UCSD-AML1 (cell line): ENCODE data around the gene CD69.
"Not testable (repeated sequence)": the region's sequence is repeated elsewhere in the genome, so short reads cannot be mapped to it uniquely, and the experiment has no call there.

ENCODE experiments used
- DNase-seq: peaks from one replicate; lab custom pipeline; 2025; ENCODE audit not compliant: unreplicated experiment; lab: John Stamatoyannopoulos, UW

Gene CD69

DNA sequence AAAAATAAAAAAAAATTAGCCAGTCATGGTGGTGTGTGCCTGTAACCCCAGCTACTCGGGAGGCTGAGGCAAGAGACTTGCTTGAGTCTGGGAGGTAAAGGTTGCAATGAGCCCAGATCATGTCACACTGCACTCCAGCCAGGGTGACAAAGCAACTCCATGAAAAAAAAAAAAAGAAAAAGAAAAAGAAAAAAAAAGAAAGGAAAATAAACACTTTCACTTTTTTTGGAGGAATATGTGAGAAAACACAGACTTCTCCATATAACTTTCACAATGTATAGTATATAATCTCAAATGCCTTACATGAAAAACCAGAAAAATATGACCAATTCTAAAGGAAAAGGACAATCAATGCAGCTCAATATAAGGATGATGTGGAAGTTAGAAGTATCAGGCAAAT is 36.7 kb downstream of the CD69 start:
- DNase-seq = no peak

GRCh38 chr12:9721394-9722092 is 39.2 kb downstream of the CD69 start:
- DNase-seq = no peak

- no peak for DNase-seq
Measured at GRCh38 chr12:9719790-9720189, 40.9 kb downstream of the CD69 start.

- DNase-seq = no peak
Measured at GRCh38 chr12:9718968-9719367, 41.7 kb downstream of the CD69 start.

GRCh38 chr12:9717070-9717925 is 43.4 kb downstream of the CD69 start:
- DNase-seq = no peak

DNA sequence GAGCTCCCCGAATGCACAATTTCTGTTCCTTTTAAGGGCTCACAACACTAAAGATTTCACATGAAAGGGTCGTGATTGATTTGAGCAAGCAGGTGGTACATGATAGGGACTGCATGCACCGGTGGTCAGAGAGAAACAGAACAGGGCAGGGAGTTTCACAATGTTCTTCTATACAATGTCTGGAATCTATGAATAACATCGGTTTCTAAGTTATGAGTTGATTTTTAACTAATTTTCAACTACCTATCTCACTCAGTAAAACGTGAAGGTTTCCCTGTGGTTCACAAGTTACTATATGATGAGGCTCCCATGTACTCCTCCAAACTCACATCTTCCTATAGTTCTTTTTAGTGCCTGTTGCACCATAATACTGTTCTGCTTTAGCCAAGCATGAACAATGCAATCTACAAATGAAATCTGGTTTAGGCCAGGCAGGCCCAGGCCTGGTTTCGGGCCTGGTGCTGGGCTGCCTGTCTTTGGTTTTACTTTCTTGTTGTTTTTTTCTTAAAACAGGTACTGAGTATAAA is 47.6 kb downstream of the CD69 start:
- DNase-seq = not testable (repeated sequence)

DNA sequence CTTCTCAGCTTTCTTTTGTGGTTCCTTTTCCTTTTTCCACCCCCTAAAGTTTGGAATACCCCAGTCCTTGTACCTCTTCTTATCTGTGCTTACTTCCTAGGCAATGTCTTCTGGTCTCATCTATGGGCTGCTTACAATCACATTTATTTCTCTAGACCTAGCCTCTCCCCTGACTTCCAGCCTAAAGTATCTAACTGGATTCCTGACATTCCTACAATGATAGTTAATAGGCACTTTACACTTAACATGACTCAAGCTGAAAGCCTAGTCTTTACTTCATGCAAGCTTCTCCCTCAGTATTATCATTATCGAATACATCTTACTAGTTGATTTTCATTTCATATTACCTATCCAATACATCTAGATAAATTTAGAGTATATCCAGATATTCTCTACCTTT is 49.0 kb downstream of the CD69 start:
- DNase-seq = no peak

- no peak for DNase-seq
Measured at GRCh38 chr12:9710584-9711375, 49.9 kb downstream of the CD69 start.

DNA sequence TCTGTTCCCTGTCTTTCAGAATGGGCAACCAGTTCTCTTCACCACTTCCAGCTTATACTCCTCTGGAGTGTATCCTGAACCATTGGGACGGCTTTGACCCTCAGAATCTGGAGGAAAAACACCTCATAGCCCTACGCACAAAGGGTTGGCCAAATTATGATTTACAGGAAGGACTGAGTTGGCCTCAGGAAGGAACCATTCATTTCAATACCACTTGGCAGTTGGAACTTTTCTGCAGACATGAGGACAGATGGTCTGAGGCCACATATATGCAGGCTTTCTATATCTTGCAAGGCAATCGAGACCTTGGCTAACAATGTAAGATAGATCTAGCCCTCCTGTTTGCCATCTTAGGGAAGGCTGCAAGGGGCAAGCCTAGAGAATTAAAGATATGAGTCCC is 51.8 kb downstream of the CD69 start:
- DNase-seq = no peak

DNA sequence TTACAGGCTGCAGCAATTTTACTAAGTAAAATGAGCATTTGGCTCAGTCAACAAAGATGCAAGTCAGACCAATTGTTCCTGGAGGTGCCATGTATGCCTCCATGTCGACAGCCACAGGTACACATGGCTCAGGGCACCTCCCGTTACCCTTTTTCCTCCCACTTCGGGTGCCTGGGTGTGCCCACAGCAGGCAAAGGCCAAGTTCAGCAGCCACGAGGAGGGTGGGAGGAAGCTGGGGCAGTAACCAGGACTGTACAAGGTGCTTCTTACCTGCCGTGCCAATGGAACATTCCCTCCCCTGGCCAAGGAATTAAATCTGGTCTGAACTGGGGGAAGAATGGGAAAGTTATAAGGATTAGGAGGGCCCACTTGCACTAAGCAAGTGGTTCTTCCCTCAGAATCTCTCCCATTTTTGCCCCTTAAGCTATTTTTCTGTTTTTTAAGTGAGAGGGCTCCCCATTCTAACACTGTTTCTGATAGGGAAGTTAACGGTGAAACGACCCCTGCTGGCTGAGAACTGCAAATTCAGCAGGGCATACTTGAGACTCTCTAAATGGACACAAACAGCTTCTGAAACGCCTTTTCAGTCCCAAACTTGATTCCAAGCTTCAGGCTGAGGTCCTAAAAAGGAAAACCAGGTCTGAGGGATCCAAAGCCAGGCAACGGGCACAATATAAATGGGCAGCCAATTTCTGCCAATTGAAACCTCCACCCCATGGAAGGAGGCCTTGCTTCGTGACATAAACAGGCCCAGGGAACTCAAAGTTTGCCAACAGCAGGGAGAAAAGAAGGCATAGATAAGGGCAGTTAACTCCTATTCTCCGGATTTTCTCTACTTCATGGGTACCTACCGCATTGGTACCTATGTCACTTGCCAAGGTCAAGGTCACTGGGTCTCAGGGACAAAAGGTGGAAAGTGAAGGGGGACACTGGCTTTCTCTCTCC is 52.6 kb downstream of the CD69 start:
- no peak for DNase-seq

DNA sequence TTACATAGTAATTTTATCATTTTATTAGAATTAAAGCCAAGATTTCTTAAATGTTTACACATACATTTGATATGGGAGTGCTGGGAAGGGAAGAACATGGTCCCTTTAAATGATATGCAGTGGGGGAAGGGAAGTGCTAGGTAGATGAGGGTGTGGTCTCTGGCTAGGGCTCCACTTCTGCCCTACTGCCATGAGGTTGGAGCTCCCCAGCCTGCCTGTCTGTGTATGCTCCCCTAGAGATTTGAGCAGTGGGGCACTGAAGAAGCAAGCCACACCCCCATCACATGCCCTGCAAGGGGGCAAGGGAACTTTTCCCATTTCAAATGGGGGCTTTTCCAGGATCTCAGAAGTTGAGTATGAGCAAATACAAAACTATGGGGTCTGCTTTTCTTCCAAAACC is 53.3 kb downstream of the CD69 start:
- no peak for DNase-seq

DNA sequence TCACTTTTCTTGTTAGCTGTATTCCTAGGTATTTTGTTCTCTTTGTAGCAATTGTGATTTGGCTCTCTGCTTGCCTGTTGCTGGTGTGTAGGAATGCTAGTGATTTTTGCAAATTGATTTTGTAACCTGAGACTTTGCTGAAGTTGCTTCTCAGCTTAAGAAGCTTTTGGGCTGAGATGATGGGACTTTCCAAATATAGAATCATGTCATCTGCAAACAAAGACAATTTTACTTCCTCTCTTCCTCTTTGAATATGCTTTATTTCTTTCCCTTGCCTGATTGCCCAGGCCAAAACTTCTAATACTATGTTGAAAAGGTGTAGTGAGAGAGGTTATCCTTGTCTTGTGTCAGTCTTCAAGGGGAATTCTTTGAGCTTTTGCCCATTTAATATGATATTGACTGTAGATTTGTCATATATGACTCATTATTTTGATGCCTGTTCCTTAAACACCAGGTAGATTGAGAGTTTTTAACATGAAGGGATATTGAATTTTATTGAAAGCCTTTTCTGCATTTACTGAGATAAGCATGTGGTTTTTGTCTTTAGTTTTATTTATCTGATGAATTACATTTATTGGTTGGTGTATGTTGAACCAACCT is 54.5 kb downstream of the CD69 start:
- DNase-seq = no peak

DNA sequence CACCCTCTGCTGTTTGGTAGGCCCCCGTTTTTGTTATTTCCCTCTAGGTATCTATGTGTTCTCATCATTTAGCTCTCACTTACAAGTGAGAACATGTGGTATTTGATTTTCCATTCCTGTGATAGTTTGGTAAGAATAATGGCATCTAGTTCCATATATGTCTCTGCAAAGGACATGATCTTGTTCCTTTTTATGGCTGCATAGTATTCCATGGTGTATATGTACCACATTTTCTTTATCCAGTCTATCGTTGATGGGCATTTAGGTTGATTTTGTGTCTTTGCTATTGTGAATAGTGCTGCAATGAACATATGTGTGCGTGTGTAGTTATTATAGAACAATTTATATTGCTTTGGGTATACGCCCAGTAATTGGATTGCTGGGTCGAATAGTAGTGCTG is 56.1 kb downstream of the CD69 start:
- not testable (repeated sequence) for DNase-seq
